AG09309 (cell line): ENCODE results near the gene C2CD3.

Experiments used
- DNase-seq: peaks from one replicate; pipeline ENCODE4 v3.0.0-alpha.2; 2010; ENCODE audit warnings: low read depth
- H3K4me3 ChIP-seq: 2 replicates; pipeline ENCODE4 v1.5.1; 2011; ENCODE audit warnings: mild to moderate bottlenecking, low read depth, low read length, moderate library complexity; ENCODE audit not compliant: control insufficient read depth
- TF ChIP-seq, protein P1 (sequence below): IDR thresholded peaks from 2 replicates; pipeline ENCODE4 v1.5.1; 2011; ENCODE audit warnings: mild to moderate bottlenecking, low read depth, low read length, inconsistent platforms; ENCODE audit not compliant: insufficient read depth, control insufficient read depth; ENCODE audit errors: missing control alignments

The C2CD3 gene

DNA sequence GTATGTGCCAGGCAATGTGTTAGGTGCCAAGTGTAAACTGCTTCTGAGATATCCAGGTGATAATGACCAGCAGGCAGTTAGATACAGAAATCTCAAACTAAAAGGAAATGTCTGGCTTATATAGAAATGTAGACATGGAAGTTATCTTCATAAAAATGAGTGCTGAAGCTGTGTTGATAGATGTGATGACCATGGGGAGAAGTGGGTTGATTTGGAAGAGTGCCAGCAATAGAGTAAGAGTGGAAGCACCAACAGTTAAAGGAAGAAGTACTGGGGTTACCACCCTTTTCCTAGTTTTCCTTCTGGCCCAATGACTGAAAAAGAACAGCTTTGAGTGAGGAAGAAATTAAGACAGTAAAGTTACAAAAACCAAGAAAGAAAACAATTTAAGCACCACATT, 68.5 kb downstream of the C2CD3 start:
- TF ChIP-seq, protein P1, sequence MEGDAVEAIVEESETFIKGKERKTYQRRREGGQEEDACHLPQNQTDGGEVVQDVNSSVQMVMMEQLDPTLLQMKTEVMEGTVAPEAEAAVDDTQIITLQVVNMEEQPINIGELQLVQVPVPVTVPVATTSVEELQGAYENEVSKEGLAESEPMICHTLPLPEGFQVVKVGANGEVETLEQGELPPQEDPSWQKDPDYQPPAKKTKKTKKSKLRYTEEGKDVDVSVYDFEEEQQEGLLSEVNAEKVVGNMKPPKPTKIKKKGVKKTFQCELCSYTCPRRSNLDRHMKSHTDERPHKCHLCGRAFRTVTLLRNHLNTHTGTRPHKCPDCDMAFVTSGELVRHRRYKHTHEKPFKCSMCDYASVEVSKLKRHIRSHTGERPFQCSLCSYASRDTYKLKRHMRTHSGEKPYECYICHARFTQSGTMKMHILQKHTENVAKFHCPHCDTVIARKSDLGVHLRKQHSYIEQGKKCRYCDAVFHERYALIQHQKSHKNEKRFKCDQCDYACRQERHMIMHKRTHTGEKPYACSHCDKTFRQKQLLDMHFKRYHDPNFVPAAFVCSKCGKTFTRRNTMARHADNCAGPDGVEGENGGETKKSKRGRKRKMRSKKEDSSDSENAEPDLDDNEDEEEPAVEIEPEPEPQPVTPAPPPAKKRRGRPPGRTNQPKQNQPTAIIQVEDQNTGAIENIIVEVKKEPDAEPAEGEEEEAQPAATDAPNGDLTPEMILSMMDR = no peak
- DNase-seq = no peak
- no peak overlapping the region for H3K4me3 ChIP-seq

DNA sequence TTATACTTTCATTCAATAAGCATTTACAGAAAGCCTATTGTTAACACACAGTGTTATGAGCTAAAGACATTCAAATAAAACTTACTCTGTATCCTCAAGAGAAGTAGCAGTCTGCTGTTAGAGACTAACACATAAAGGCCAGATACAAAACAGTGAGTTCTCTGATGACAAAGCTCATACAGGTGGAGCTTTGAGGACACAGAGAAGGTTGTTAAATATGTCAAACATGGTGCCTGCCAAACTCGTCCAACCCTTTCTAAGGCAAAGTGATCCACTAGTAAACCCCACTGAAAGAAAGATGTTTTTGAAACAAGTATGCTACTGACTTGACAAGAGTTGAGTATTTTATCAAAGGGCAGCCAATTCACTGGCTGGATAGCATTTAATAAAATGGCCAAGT, 70.1 kb downstream of the C2CD3 start:
- H3K4me3 ChIP-seq = no peak overlapping the region
- TF ChIP-seq, protein P1 = no peak
- DNase-seq = no peak

DNA sequence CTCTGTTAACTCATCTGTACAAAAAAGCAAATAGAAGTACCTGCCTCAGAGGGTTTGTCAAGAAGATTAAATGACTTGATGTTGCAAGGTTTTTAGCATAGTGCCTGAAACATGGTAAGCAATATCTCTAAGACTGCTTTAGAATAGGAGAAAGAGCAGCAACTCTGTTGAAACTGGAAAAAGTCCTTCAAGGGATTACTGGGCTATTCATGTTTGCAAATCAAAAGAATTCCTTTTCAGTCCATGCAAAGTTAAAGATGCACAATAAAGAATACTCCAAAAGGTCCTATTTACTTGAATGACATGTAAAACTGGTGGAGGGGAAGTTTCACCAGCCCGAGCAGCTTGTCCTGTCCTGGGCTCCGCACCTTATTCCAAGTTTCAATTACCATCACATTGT, 70.6 kb downstream of the C2CD3 start:
- TF ChIP-seq, protein P1 = no peak
- H3K4me3 ChIP-seq = no peak overlapping the region
- no peak for DNase-seq

DNA sequence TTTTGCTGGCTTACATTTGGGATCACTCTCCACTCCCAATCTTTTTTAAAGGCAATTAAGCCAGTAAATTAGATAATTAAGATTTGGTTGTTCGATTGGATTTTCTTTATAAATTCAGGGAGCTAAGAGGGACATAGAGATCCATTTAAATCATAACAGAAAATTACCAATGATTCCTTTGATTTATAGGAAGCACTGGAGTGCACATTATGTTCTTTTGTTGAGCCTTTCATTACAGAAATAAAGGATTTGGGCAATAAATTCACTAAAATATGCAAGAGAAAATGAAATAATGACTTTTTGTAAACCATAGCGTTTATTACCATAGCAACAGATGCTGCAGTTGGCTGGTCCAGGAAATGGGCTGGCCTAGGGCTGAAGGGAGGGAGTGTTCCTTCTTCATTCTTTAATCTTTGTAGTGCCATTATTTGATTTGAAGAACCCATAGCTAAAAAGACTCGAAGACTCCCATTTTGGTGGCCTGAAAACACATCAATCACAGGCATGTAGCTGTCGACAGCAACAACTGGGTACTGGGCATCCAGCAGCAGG, 73.0 kb downstream of the C2CD3 start:
- no peak overlapping the region for H3K4me3 ChIP-seq
- DNase-seq = no peak
- TF ChIP-seq, protein P1 = no peak

DNA sequence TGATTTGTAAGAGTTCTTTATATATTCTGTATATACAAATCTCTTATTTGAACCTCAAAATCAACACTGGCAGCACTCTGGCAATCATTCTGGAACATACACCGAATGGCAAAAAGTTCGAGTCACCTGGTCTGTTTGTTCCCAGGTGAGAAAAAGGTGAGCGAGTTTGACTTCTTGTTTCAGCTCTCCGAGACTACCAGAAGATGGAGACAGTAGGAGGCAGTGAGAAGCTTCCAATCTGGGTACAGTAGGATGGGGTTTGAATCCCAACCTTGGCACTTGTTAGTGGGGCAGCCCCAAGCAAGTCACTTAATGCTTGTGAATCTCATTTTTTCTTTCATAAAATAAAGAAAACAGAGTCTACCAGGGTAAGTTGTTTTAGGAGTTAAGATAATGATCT, 76.4 kb downstream of the C2CD3 start:
- no peak overlapping the region for H3K4me3 ChIP-seq
- DNase-seq = no peak
- TF ChIP-seq, protein P1 = no peak

DNA sequence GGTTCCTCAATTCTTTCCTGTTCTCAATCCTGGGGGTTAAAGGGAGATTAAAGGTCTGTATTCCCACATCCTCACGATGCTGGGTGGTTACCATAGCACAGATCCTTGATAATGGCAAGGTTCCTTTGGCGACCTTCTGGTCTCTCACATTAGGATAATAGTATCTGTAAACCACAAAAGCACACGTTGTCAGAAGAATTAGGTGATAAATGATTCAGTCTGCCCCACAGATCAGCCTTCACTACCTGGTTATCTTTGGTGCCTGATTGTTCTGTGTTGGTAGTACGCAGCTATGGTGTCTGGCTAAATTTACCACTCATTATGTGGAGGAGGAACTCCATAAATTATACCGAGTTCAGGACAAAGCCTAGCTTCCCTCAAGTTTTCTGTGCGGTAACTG, 78.4 kb downstream of the C2CD3 start:
- TF ChIP-seq, protein P1 = no peak
- H3K4me3 ChIP-seq = no peak overlapping the region
- no peak for DNase-seq

DNA sequence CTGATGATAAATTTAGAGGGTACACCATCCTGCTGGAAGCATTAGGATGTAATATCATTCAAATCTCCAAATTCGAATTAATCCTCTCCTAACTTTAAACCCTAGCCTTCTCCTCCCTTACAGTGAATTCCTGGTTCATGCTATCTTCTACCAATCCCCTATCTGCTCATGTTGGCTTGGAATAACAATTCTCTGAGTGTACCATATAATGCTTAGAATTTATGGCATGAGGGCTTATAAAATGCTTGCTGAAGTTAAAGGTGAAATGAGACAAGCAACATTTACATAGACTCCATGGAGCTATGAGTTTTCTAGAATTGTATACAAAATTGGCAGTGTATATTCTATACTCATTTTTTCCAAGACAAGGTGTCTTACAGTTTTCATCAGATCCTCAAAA, 79.3 kb downstream of the C2CD3 start:
- TF ChIP-seq, protein P1 = no peak
- H3K4me3 ChIP-seq = no peak overlapping the region
- DNase-seq = no peak
